PC-3 (cell line): ENCODE results near the gene NPAS1. TPM values are rescaled to one million over a fixed set of nuclear protein-coding genes. Genes with fewer than 3 reads are reported as not detected.
A peak's percentile ranks its signal among the peaks of the same experiment; 100 is the strongest.

ENCODE experiments used
- ATAC-seq: fragments of 200-7000 bp; cut with Tn5 transposase; 2 replicates; pipeline ENCODE4 v1.9.1; 2020; ENCODE audit warnings: mild to moderate bottlenecking, moderate library complexity
- BruUV-seq: library from RNA; stranded (reverse); fragments of 400-500 nt; replicated peaks from 2 replicates; lab custom pipeline; 2021; lab: Mats Ljungman, UMichigan
- CTCF ChIA-PET: fragments of 300-600 bp; sonication (Branson Sonifier 250); formaldehyde crosslinking; loops from one replicate; lab custom pipeline; 2022; ENCODE audit warnings: antibody characterized with exemption; lab: Charles Lee
- POLR2A ChIA-PET: fragments of 300-600 bp; sonication (Branson Sonifier 250); formaldehyde crosslinking; loops from one replicate; lab custom pipeline; 2022; ENCODE audit warnings: antibody characterized with exemption; ENCODE audit not compliant: unreplicated experiment; lab: Charles Lee
- DNase-seq: peaks from one replicate; pipeline ENCODE4 v3.0.0-alpha.2; 2015
- H2AFZ ChIP-seq: fragments of 300-600 bp; sonication (generic); 2 replicates; pipeline ENCODE4 v1.6.0; 2016; ENCODE audit warnings: antibody characterized with exemption, low read length
- H3F3A ChIP-seq: fragments of 300-600 bp; sonication (generic); one replicate; pipeline ENCODE4 v1.6.0; 2017; ENCODE audit warnings: antibody characterized with exemption, low read length, control low read depth, mild to moderate bottlenecking; ENCODE audit not compliant: unreplicated experiment
- H3K27ac ChIP-seq: fragments of 300-600 bp; sonication (generic); 2 replicates; pipeline ENCODE4 v1.5.1; 2016; ENCODE audit warnings: mild to moderate bottlenecking, low read length
- H3K27me3 ChIP-seq: fragments of 300-600 bp; sonication (generic); 2 replicates; pipeline ENCODE4 v1.6.1; 2016; ENCODE audit warnings: low read length, mixed read lengths
- H3K36me3 ChIP-seq: fragments of 300-600 bp; sonication (generic); 2 replicates; pipeline ENCODE4 v1.6.1; 2016; ENCODE audit warnings: low read depth, mixed run types, low read length, mixed read lengths
- H3K4me1 ChIP-seq: fragments of 300-600 bp; sonication (generic); 2 replicates; pipeline ENCODE4 v1.5.1; 2016; ENCODE audit warnings: low read length; ENCODE audit not compliant: insufficient read depth
- H3K4me2 ChIP-seq: fragments of 300-600 bp; sonication (generic); 2 replicates; pipeline ENCODE4 v1.6.0; 2016; ENCODE audit warnings: low read length
- H3K4me3 ChIP-seq: fragments of 300-600 bp; sonication (generic); 2 replicates; pipeline ENCODE4 v1.5.1; 2016; ENCODE audit warnings: mild to moderate bottlenecking, low read length, mixed read lengths
- H3K79me2 ChIP-seq: fragments of 300-600 bp; sonication (generic); 2 replicates; pipeline ENCODE4 v1.6.1; 2017; ENCODE audit warnings: low read length, mixed read lengths
- H3K9ac ChIP-seq: fragments of 300-600 bp; sonication (generic); 2 replicates; pipeline ENCODE4 v1.6.0; 2016; ENCODE audit warnings: mild to moderate bottlenecking, low read length
- H3K9me2 ChIP-seq: fragments of 300-600 bp; sonication (generic); replicated peaks from 2 replicates; pipeline ENCODE4 v1.6.1; 2016; ENCODE audit warnings: mixed run types, low read length, mixed read lengths
- H3K9me3 ChIP-seq: fragments of 300-600 bp; sonication (generic); 2 replicates; pipeline ENCODE4 v1.6.1; 2016; ENCODE audit warnings: low read length, mixed read lengths
- H4K20me1 ChIP-seq: fragments of 300-600 bp; sonication (generic); 2 replicates; pipeline ENCODE4 v1.6.1; 2016; ENCODE audit warnings: low read length, mixed read lengths
- EZH2 ChIP-seq: fragments of 300-600 bp; sonication (generic); IDR thresholded peaks from one replicate; pipeline ENCODE4 v1.6.1; 2017; ENCODE audit warnings: antibody characterized with exemption, mild to moderate bottlenecking, low read length; ENCODE audit not compliant: unreplicated experiment
- EZH2phosphoT487 ChIP-seq: fragments of 300-600 bp; sonication (generic); IDR thresholded peaks from 2 replicates; pipeline ENCODE4 v1.6.1; 2018; ENCODE audit warnings: mild to moderate bottlenecking, antibody characterized with exemption, low read length, borderline replicate concordance
- intact Hi-C: fragments of 100-400 bp; cut with micrococcal nuclease; formaldehyde crosslinking; loops from 2 replicates; pipeline ENCODE4 v1.9.0; 2023
- total RNA-seq: library from RNA; depleted of rRNA; stranded (reverse); fragments of >200 nt; gene quantifications from 2 replicates; pipeline ENCODE4 v1.2.3, GENCODE V29; 2014
- TF ChIP-seq, protein P1 (sequence below): fragments of 300-600 bp; sonication (generic); conservative IDR thresholded peaks from 2 replicates; pipeline ENCODE4 v1.5.1; 2017; ENCODE audit warnings: antibody characterized with exemption, low read depth, mild to moderate bottlenecking, low read length

The NPAS1 gene
- total RNA-seq, 1 experiment from 2014 or later, result 1.6 TPM

GRCh38 chr19:46972311-46972710, 47.3 kb upstream of the NPAS1 start:
- no peak overlapping the region for H3K4me2 ChIP-seq
- no peaks in the 10 kb centered on the region for H3K9me2 ChIP-seq
- no peaks in the 10 kb centered on the region for H4K20me1 ChIP-seq
- H3K27ac ChIP-seq, result no peak overlapping the region
- DNase-seq (no peak), ATAC-seq (no peak)
- no peaks in the 10 kb centered on the region for H3K9me3 ChIP-seq
- no peak overlapping the region for H3K4me3 ChIP-seq
- no peaks in the 10 kb centered on the region for H3K27me3 ChIP-seq
- BruUV-seq, result no TSS peak
- no peak overlapping the region for H2AFZ ChIP-seq
- intact Hi-C loops, result no loop called here
- no peaks in the 10 kb centered on the region for H3K79me2 ChIP-seq
- H3K9ac ChIP-seq, result no peak overlapping the region
- ChIA-PET POLR2A (interaction anchor here (0.6 kb wide), 1 partner anchor 757 kb away, joined by 4 read pairs; no protein-coding TSS in a partner anchor), CTCF (no interaction called here)
- H3K4me1 ChIP-seq, result peaks cover 26% of the 10 kb centered on the region
- TF ChIP-seq EZH2phosphoT487 (no peak), EZH2 (no peak)
- TF ChIP-seq, protein P1, sequence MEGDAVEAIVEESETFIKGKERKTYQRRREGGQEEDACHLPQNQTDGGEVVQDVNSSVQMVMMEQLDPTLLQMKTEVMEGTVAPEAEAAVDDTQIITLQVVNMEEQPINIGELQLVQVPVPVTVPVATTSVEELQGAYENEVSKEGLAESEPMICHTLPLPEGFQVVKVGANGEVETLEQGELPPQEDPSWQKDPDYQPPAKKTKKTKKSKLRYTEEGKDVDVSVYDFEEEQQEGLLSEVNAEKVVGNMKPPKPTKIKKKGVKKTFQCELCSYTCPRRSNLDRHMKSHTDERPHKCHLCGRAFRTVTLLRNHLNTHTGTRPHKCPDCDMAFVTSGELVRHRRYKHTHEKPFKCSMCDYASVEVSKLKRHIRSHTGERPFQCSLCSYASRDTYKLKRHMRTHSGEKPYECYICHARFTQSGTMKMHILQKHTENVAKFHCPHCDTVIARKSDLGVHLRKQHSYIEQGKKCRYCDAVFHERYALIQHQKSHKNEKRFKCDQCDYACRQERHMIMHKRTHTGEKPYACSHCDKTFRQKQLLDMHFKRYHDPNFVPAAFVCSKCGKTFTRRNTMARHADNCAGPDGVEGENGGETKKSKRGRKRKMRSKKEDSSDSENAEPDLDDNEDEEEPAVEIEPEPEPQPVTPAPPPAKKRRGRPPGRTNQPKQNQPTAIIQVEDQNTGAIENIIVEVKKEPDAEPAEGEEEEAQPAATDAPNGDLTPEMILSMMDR, result no peak
- no peaks in the 10 kb centered on the region for H3F3A ChIP-seq
- no peaks in the 10 kb centered on the region for H3K36me3 ChIP-seq

DNA sequence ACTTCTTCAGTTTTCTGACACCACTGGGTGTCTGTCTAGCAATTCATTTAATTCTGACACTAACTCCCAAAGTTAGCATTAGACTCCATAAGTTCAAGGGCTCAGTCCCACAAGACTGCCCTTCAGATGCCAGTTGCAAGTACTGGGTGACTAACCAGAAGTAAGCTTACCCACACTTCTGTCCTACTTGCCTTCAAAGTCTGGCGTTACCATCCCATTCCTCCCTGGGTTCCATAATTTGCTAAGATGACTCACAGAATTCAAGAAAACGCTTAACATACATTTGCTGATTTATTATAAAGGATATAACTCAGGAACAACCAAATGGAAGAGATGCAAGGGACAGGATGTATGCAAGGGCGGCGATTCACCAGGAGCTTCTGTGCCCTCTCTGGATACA, 45.5 kb upstream of the NPAS1 start:
- TF ChIP-seq, protein P1, result no peak
- no peak for TF ChIP-seq EZH2phosphoT487
- TF ChIP-seq EZH2, result no peak
- no peak for DNase-seq
- BruUV-seq, result no TSS peak
- CTCF ChIA-PET, result no interaction called here
- intact Hi-C loops, result no loop called here
- POLR2A ChIA-PET, result no interaction called here
- Histone ChIP-seq H3K4me3 (no peak overlapping the region), H3K9me2 (no peaks in the 10 kb centered on the region), H3K4me1 (peaks cover 26% of the 10 kb centered on the region), H3K27ac (no peak overlapping the region), H3K27me3 (no peaks in the 10 kb centered on the region), H3K9me3 (no peaks in the 10 kb centered on the region), H3K36me3 (no peaks in the 10 kb centered on the region), H3K4me2 (no peak overlapping the region), H3K79me2 (no peaks in the 10 kb centered on the region), H2AFZ (no peak overlapping the region), H3K9ac (no peak overlapping the region), H4K20me1 (no peaks in the 10 kb centered on the region), H3F3A (no peaks in the 10 kb centered on the region)
- no peak; the same call in 1 of the 2 replicates for ATAC-seq

DNA sequence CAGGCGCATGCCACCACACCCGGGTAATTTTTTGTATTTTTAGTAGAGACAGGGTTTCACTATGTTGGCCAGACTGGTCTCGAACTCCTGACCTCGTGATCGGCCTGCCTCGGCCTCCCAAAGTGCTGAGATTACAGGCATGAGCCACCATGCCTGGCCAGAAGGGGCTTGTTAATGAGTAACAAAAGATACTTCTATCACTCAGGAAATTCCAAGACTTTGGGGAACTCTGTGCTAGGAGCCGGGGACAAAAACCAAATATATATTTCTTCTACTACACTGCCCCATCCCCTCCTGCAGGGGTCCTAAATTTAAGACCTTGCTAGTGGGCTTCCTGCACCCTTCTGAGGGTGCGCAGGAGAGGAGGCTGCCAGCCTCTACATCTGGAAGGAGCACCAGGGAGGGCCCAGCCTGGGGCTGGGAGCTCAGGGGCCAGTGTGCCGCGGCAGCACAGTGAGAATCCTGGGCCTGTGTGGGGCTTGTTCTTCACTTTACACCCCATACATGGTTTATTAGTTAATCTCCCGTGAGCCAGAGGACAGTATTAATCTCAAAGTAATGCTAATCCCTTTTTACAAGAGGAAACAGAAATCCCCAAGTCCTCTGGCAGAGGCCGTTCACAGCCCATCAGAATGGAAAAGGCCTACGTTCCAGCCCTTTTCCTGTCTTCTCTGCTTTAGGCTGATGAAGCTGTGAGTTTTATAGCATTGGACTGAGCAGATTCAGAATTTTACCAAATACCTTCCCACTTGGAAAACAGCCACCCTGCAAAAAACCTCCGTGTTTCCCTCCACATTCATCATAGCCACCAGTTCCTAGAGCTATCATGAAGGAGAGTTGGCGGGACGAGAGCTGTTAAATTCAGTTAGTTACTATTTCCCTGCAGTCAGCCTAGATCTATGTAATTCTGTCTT, 44.4 kb upstream of the NPAS1 start:
- no peaks in the 10 kb centered on the region for H3F3A ChIP-seq

More for the DNA sequence above, 44.4 kb upstream of the NPAS1 start:
- Histone ChIP-seq H2AFZ (no peak overlapping the region), H4K20me1 (no peaks in the 10 kb centered on the region), H3K9me3 (no peaks in the 10 kb centered on the region), H3K27me3 (no peaks in the 10 kb centered on the region), H3K4me2 (no peak overlapping the region), H3K27ac (0 out of 2 replicates have a peak overlapping the region, but pooled peaks have one; percentile 9), H3K36me3 (no peaks in the 10 kb centered on the region), H3K79me2 (no peaks in the 10 kb centered on the region), H3K9ac (no peak overlapping the region), H3K9me2 (no peaks in the 10 kb centered on the region), H3K4me3 (no peak overlapping the region), H3K4me1 (peaks cover 23% of the 10 kb centered on the region)
- CTCF ChIA-PET, result no interaction called here
- TF ChIP-seq EZH2 (no peak), EZH2phosphoT487 (no peak)
- TF ChIP-seq, protein P1, result no peak
- no TSS peak for BruUV-seq
- POLR2A ChIA-PET, result no interaction called here
- no peak for ATAC-seq
- intact Hi-C loops, result no loop called here
- no peak for DNase-seq
